ENCODE data around the gene CCDC51. TPM values are rescaled to one million over a fixed set of nuclear protein-coding genes. Genes with fewer than 3 reads are reported as not detected.

The CCDC51 gene, protein sequence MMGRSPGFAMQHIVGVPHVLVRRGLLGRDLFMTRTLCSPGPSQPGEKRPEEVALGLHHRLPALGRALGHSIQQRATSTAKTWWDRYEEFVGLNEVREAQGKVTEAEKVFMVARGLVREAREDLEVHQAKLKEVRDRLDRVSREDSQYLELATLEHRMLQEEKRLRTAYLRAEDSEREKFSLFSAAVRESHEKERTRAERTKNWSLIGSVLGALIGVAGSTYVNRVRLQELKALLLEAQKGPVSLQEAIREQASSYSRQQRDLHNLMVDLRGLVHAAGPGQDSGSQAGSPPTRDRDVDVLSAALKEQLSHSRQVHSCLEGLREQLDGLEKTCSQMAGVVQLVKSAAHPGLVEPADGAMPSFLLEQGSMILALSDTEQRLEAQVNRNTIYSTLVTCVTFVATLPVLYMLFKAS
- total RNA-seq (2022; extraction: Qiagen RNA extraction; ENCODE audit: low read depth) = 20.8 to 29.7 TPM (median 26.2 TPM) in 5 replicates

DNA sequence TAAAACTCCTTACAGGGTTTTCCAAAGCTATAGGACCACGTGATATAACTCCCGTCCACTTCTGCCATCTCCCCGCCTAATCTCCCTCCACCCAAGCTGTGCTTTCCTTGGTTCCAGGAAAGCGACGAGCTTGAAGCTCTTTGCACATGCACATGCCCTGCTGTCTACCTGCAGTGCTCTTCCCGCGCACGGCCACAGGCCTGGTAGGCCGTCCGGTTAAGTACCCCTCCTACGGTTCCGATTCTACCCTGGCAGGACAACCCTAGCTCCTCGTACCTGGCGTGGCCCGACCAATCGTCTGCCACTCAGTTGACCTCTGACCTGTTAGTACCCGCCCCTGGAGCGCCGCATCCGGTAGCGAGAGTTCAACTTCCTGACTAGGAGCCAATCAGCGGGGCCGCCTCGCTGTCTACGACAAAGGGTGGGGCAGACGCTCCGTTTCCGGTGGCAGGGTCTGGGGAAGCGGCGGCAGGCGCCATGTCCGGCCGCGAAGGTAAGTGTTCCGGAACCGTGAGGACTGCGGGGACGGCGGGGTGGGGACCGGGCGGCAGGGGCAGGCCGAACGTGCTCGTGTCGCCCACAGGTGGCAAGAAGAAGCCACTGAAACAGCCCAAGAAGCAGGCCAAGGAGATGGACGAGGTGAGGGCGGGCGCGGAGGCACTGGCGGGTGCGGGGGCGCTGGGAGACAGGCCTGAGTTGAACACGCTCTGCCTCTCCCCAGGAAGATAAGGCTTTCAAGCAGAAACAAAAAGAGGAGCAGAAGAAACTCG lies at the start of gene CCDC51, which contains the start of gene TMA7:
CCDC51 (minus strand) TSS at position 300 of the 770 bp plus-strand sequence. CDS start 4,991 bp downstream, outside the sequence.
TMA7 (plus strand) TSS at position 438 of the 770 bp plus-strand sequence; CDS start at position 478, 40 bp downstream.

DNA sequence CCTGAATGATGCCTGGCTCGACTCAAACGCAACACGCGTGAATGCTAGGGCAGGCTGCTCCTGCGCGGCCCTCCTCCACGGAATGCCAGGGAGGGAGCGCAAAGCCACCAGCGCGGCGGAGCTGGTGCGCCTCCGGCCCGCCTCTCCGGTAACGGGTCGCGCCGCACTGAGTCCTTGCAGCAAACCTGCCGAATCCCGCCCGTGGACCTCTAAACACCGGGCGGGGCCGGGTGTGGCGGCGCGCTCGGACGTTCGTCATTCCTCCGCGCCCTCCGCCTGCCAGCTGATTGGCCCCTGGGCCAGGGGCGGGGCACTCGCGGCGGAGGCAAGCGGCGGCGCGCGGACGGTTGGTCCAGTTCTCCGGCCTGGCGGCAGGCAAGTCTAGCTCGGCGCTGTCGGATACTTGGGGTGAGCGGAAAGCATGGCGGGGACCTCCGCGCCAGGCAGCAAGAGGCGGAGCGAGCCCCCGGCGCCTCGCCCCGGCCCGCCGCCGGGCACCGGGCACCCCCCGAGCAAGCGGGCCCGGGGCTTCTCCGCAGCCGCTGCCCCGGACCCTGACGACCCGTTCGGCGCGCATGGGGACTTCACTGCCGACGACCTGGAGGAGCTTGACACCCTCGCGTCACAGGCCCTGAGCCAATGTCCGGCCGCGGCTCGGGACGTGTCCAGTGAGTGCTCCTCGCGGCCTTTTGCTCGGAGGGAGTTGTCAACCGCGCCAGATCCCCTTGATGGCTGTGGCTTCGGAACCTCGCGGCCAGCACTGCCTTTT lies 6.7 kb upstream of the CCDC51 start, which contains the start of gene ATRIP:
ATRIP (plus strand) TSS at position 313 of the 769 bp plus-strand sequence; CDS start at position 422, 109 bp downstream.

DNA sequence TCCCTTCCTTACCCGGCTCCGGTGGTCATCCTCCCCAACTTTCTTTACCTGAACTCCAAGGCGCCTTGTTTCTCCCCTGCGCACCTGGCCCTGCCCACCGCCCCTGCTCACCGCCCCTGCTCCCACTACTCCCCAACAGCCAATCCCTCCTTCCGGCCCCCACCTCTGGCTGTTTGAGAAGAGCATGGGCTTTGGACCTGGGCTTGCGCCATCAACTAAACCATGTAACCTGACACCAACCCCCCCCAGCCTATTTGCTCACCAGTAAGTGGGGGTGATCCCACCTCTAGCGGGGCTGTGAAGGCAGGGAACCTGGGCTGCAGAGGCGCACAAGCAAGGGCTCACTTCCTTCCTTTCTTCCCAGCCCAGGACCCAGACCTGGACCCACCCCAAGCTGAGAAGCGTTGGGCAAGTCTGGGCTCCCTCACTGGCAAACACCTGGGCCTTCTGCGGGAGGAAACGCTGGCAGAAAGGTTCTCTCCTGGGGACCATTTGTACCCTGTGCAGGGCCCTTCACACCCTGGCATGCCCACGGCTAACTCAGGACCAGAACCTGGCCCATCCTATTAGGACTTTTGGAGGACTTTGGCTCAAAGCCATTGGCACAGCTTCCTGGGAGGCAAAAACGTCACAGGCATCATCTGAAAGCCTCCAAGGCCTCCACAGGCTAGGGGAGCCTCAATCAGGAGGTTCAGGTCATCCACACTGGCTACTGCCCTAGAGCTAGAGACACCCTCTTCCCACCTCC lies 9.8 kb downstream of the CCDC51 start, which contains the start of gene PLXNB1:
PLXNB1 (minus strand) TSS at position 127 of the 748 bp plus-strand sequence. CDS start 5,475 bp downstream, outside the sequence.

Other genes starting within 250 kb of the CCDC51 start
- gene CAMP, start 216.6 kb downstream of the CCDC51 start, total RNA-seq (2022; extraction: Qiagen RNA extraction; ENCODE audit: low read depth) = not detected in 5 replicates
- 2.3 to 3.2 TPM (median 2.7 TPM) in 5 replicates for gene ZNF589, start 199.0 kb downstream of the CCDC51 start, total RNA-seq (2022; extraction: Qiagen RNA extraction; ENCODE audit: low read depth)
- gene NME6, start 138.8 kb downstream of the CCDC51 start, total RNA-seq (2022; extraction: Qiagen RNA extraction; ENCODE audit: low read depth) = 21.5 to 26.8 TPM (median 24.5 TPM) in 5 replicates
- gene SPINK8, start 106.5 kb downstream of the CCDC51 start, total RNA-seq (2022; extraction: Qiagen RNA extraction; ENCODE audit: low read depth) = not detected in 5 replicates
- not detected in 5 replicates for gene FBXW12, start 67.9 kb downstream of the CCDC51 start, total RNA-seq (2022; extraction: Qiagen RNA extraction; ENCODE audit: low read depth)
- gene PLXNB1, start 10.0 kb downstream of the CCDC51 start, total RNA-seq (2022; extraction: Qiagen RNA extraction; ENCODE audit: low read depth) = 9.6 to 20.7 TPM (median 15.1 TPM) in 5 replicates
- 270 to 585 TPM (median 291 TPM) in 5 replicates for gene TMA7, start 138 bp upstream of the CCDC51 start, total RNA-seq (2022; extraction: Qiagen RNA extraction; ENCODE audit: low read depth)
- gene ATRIP, start 6.6 kb upstream of the CCDC51 start, total RNA-seq (2022; extraction: Qiagen RNA extraction; ENCODE audit: low read depth) = 6.9 to 9.8 TPM (median 8.7 TPM) in 5 replicates
- gene SHISA5, start 64.1 kb upstream of the CCDC51 start, total RNA-seq (2022; extraction: Qiagen RNA extraction; ENCODE audit: low read depth) = 83.6 to 137 TPM (median 127 TPM) in 5 replicates
- gene PFKFB4, start 116.7 kb upstream of the CCDC51 start, total RNA-seq (2022; extraction: Qiagen RNA extraction; ENCODE audit: low read depth) = 10.8 to 18.0 TPM (median 13.9 TPM) in 5 replicates
- 4.6 to 11.7 TPM (median 8.9 TPM) in 5 replicates for gene UCN2, start 123.7 kb upstream of the CCDC51 start, total RNA-seq (2022; extraction: Qiagen RNA extraction; ENCODE audit: low read depth)
- gene COL7A1, start 155.2 kb upstream of the CCDC51 start, total RNA-seq (2022; extraction: Qiagen RNA extraction; ENCODE audit: low read depth) = 93.6 to 227 TPM (median 182 TPM) in 5 replicates
- gene UQCRC1, start 169.5 kb upstream of the CCDC51 start, total RNA-seq (2022; extraction: Qiagen RNA extraction; ENCODE audit: low read depth) = 154 to 191 TPM (median 182 TPM) in 5 replicates
- not detected in 5 replicates for gene TMEM89, start 181.7 kb upstream of the CCDC51 start, total RNA-seq (2022; extraction: Qiagen RNA extraction; ENCODE audit: low read depth)
- 14.6 to 23.6 TPM (median 19.8 TPM) in 5 replicates for gene SLC26A6, start 195.3 kb upstream of the CCDC51 start, total RNA-seq (2022; extraction: Qiagen RNA extraction; ENCODE audit: low read depth)
- gene CELSR3, start 222.8 kb upstream of the CCDC51 start, total RNA-seq (2022; extraction: Qiagen RNA extraction; ENCODE audit: low read depth) = 2.5 to 5.7 TPM (median 5.1 TPM) in 5 replicates
- 4.9 to 11.4 TPM (median 9.2 TPM) in 5 replicates for gene NCKIPSD, start 245.8 kb upstream of the CCDC51 start, total RNA-seq (2022; extraction: Qiagen RNA extraction; ENCODE audit: low read depth)